HCT116 (cell line): ENCODE measurements around the gene LTBP1. TPM values are rescaled to one million over a fixed set of nuclear protein-coding genes. Genes with fewer than 3 reads are reported as not detected.

Experiments
- ATAC-seq: fragments of 200-7000 bp; cut with Tn5 transposase; 2 replicates; pipeline ENCODE4 v1.9.1; 2020; ENCODE audit warnings: mild to moderate bottlenecking, moderate library complexity
- BruUV-seq: library from RNA; stranded (reverse); fragments of 400-500 nt; replicated peaks from 2 replicates; lab custom pipeline; 2021; lab: Mats Ljungman, UMichigan
- CTCF ChIA-PET: fragments of 300-600 bp; sonication (Branson Sonifier 250); formaldehyde crosslinking; loops from one replicate; lab custom pipeline; 2021; ENCODE audit warnings: antibody characterized with exemption; lab: Charles Lee
- POLR2A ChIA-PET: fragments of 300-600, 350-600 bp; sonication (Branson Sonifier 250); formaldehyde crosslinking; loops from one replicate; lab custom pipeline; 2021; ENCODE audit warnings: antibody characterized with exemption; lab: Charles Lee
- RAD21 ChIA-PET, 2 experiments: fragments of 300-600 bp; sonication (Branson Sonifier 250); formaldehyde crosslinking; loops; one replicate each; lab custom pipeline; 2023; ENCODE audit warnings: low total read pairs in 2 of 2; ENCODE audit not compliant: uncharacterized antibody in 2 of 2, unreplicated experiment in 2 of 2, low non-redundant PET in 1 of 2; lab: Charles Lee
- DNase-seq: peaks from one replicate; pipeline ENCODE4 v3.0.0-alpha.2; 2010; ENCODE audit warnings: low read depth, low spot score
- H2AFZ ChIP-seq: fragments of 200-600 bp; shearing (Covaris generic), sonication (generic); 2 replicates; pipeline ENCODE4 v1.6.1; 2017; ENCODE audit warnings: low read depth, mixed run types, mixed read lengths, antibody characterized with exemption, low read length; ENCODE audit not compliant: poor library complexity, severe bottlenecking
- H3K27ac ChIP-seq: 2 replicates; pipeline ENCODE4 v1.5.1; 2012; ENCODE audit warnings: low read depth, low read length
- H3K27me3 ChIP-seq: fragments of 200-600 bp; sonication (generic); 2 replicates; pipeline ENCODE4 v1.6.1; 2016; ENCODE audit warnings: mixed run types, low read length, mixed read lengths; ENCODE audit not compliant: insufficient read depth
- H3K36me3 ChIP-seq, 2 experiments: fragments of 200-500 bp in 1 of 2; fragments of 200-600 bp in 1 of 2; sonication (Bioruptor generic) in 1 of 2; sonication (generic) in 1 of 2; 2 replicates each; pipeline versions ENCODE4 v1.5.1 to v1.6.1; 2014 to 2016; ENCODE audit warnings: low read length in 2 of 2, inconsistent platforms in 1 of 2, mixed read lengths in 1 of 2, mixed run types in 1 of 2; ENCODE audit not compliant: insufficient read depth in 2 of 2, control insufficient read depth in 1 of 2
- H3K4me1 ChIP-seq, 2 experiments: fragments of 200-600 bp in 1 of 2; sonication (generic) in 1 of 2; 2 replicates each; pipeline versions ENCODE4 v1.5.1 to v1.6.1; 2012 to 2017; ENCODE audit warnings: low read length in 2 of 2, inconsistent platforms in 1 of 2, mild to moderate bottlenecking in 1 of 2, mixed read lengths in 1 of 2, mixed run types in 1 of 2, moderate library complexity in 1 of 2; ENCODE audit not compliant: insufficient read depth in 2 of 2, control insufficient read depth in 1 of 2
- H3K4me2 ChIP-seq: fragments of 200-600 bp; sonication (generic); 2 replicates; pipeline ENCODE4 v1.6.1; 2017; ENCODE audit warnings: mixed run types, low read length, mixed read lengths
- H3K4me3 ChIP-seq, 2 experiments: fragments of 200-600 bp in 1 of 2; sonication (generic) in 1 of 2; replicated peaks in 1 of 2; 2 replicates each; pipeline ENCODE4 v1.5.1; 2011 to 2016; ENCODE audit warnings: low read length in 2 of 2, control low read depth in 1 of 2, low read depth in 1 of 2, mild to moderate bottlenecking in 1 of 2, mixed read lengths in 1 of 2, mixed run types in 1 of 2
- H3K79me2 ChIP-seq: fragments of 200-600 bp; sonication (generic); 2 replicates; pipeline ENCODE4 v1.6.1; 2017; ENCODE audit warnings: mild to moderate bottlenecking, mixed run types, low read length, moderate library complexity, mixed read lengths; ENCODE audit not compliant: insufficient read depth
- H3K9ac ChIP-seq: fragments of 200-600 bp; sonication (generic); 2 replicates; pipeline ENCODE4 v1.6.1; 2016; ENCODE audit warnings: low read length, mixed read lengths
- H3K9me2 ChIP-seq: fragments of 200-600 bp; sonication (generic), shearing (Covaris generic); 2 replicates; pipeline ENCODE4 v1.6.1; 2017; ENCODE audit warnings: mixed run types, mild to moderate bottlenecking, moderate library complexity; ENCODE audit not compliant: insufficient read depth
- H3K9me3 ChIP-seq, 2 experiments: fragments of 200-500 bp in 1 of 2; fragments of 200-600 bp in 1 of 2; sonication (Bioruptor generic) in 1 of 2; sonication (generic) in 1 of 2; 2 replicates each; pipeline ENCODE4 v1.6.1; 2014 to 2017; ENCODE audit warnings: low read length in 2 of 2, mixed read lengths in 2 of 2, inconsistent platforms in 1 of 2, low read depth in 1 of 2, mild to moderate bottlenecking in 1 of 2, mixed run types in 1 of 2, moderate library complexity in 1 of 2; ENCODE audit not compliant: control insufficient read depth in 1 of 2, insufficient read depth in 1 of 2
- H4K20me1 ChIP-seq: fragments of 200-600 bp; sonication (generic), shearing (Covaris generic); 2 replicates; pipeline ENCODE4 v1.6.1; 2017; ENCODE audit warnings: mixed run types, mild to moderate bottlenecking, moderate library complexity; ENCODE audit not compliant: insufficient read depth
- CBX3 ChIP-seq: IDR thresholded peaks from 2 replicates; pipeline ENCODE4 v1.6.1; 2012; ENCODE audit warnings: low read depth
- CEBPB ChIP-seq: IDR thresholded peaks from 2 replicates; pipeline ENCODE4 v1.6.1; 2012; ENCODE audit warnings: low read depth
- EGR1 ChIP-seq: IDR thresholded peaks from 2 replicates; pipeline ENCODE4 v1.6.1; 2012; ENCODE audit warnings: low read depth
- ELF1 ChIP-seq: IDR thresholded peaks from 2 replicates; pipeline ENCODE4 v1.6.1; 2012; ENCODE audit warnings: low read depth, borderline replicate concordance
- EZH2 ChIP-seq: fragments of 200-600 bp; sonication (generic); IDR thresholded peaks from 2 replicates; pipeline ENCODE4 v1.6.1; 2017; ENCODE audit warnings: antibody characterized with exemption, mixed run types
- EZH2phosphoT487 ChIP-seq: fragments of 200-600 bp; IDR thresholded peaks from 2 replicates; pipeline ENCODE4 v1.6.1; 2018; ENCODE audit warnings: antibody characterized with exemption, borderline replicate concordance
- FOSL1 ChIP-seq: IDR thresholded peaks from 2 replicates; pipeline ENCODE4 v1.6.1; 2012; ENCODE audit warnings: low read depth
- JUND ChIP-seq: IDR thresholded peaks from 2 replicates; pipeline ENCODE4 v1.6.1; 2012
- POLR2A ChIP-seq: IDR thresholded peaks from 2 replicates; pipeline ENCODE4 v1.7.0; 2011; ENCODE audit warnings: borderline replicate concordance; ENCODE audit not compliant: insufficient read depth, insufficient read length; ENCODE audit errors: extremely low read depth
- SIN3A ChIP-seq: IDR thresholded peaks from 2 replicates; pipeline ENCODE4 v1.6.1; 2012; ENCODE audit warnings: low read depth
- SP1 ChIP-seq: IDR thresholded peaks from 2 replicates; pipeline ENCODE4 v1.6.1; 2012; ENCODE audit warnings: low read depth
- TCF7L2 ChIP-seq: IDR thresholded peaks from 2 replicates; pipeline ENCODE4 v1.7.0; 2011; ENCODE audit warnings: borderline replicate concordance, inconsistent platforms; ENCODE audit not compliant: insufficient read depth, insufficient read length; ENCODE audit errors: extremely low read depth
- YY1 ChIP-seq: IDR thresholded peaks from 2 replicates; pipeline ENCODE4 v1.6.1; 2011; ENCODE audit warnings: low read length, low read depth, moderate library complexity, mild to moderate bottlenecking; ENCODE audit not compliant: insufficient replicate concordance; ENCODE audit errors: extremely low read depth
- intact Hi-C: fragments of 100-400 bp; cut with micrococcal nuclease; formaldehyde crosslinking; loops from 2 replicates; pipeline ENCODE4 v1.10.0; 2022
- total RNA-seq: library from RNA; stranded (reverse); gene quantifications from one replicate; pipeline ENCODE4 v1.2.1, GENCODE V29; 2021; ENCODE audit not compliant: unreplicated experiment
- TF ChIP-seq, protein P1 (sequence below), 3 experiments: fragments of 200-600 bp in 1 of 3; sonication (generic) in 1 of 3; IDR thresholded peaks in 2 of 3; conservative IDR thresholded peaks in 1 of 3; 2 replicates each; pipeline ENCODE4 v1.5.1; 2012 to 2017; ENCODE audit warnings: low read depth in 2 of 3, low read length in 2 of 3, antibody characterized with exemption in 1 of 3, borderline replicate concordance in 1 of 3, control low read depth in 1 of 3, mild to moderate bottlenecking in 1 of 3, mixed read lengths in 1 of 3, mixed run types in 1 of 3, moderate library complexity in 1 of 3; ENCODE audit not compliant: insufficient read depth in 1 of 3
- TF ChIP-seq, protein P2 (sequence below): IDR thresholded peaks from 2 replicates; pipeline ENCODE4 v1.6.1; 2012
- TF ChIP-seq, protein P3 (sequence below): IDR thresholded peaks from 2 replicates; pipeline ENCODE4 v1.6.1; 2011; ENCODE audit warnings: mild to moderate bottlenecking, low read length, moderate library complexity; ENCODE audit not compliant: insufficient replicate concordance; ENCODE audit errors: extremely low read depth

Gene LTBP1
- total RNA-seq, 1 experiment from 2014 or later = 5.1 TPM

DNA sequence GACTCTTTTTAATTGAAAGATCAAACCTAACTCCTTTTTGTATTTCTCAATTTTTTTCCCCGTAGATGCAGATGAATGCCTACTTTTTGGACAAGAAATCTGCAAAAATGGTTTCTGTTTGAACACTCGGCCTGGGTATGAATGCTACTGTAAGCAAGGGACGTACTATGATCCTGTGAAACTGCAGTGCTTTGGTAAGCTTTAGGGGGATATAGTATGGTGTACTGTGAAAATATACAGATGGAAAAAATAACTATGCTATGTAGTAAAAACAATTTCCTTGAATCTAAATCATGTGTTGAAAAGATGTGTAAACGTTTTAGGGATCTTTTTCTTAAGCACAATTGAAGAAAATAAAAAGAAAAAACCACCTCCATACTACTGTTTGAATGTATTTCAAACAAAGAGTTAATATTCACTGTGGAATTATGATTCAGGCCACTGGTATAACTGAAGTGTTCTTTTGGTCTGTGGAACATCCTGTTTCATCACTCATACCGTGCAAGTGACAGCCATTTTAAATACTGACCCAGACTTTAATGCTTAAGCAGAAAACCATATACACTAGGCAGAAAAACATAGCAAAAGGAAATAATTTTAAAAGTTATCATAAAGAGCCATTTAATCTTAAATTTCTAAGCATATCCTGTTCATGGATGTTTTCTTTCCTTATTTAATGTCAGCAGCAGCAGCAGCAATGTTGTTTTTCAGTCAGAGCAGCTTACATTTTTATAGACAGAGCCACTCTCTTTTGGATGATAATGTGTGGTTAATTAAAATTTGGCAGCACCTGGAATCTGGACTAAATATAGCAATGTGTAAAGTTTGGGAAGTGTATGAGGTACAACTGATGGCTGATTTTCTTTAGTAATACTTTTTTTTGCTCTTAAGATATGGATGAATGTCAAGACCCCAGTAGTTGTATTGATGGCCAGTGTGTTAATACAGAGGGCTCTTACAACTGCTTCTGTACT lies 416.9 kb downstream of the LTBP1 start:
- Histone ChIP-seq H3K4me3 (no peak overlapping the region), H3K36me3 (no peaks in the 10 kb centered on the region), H3K79me2 (no peaks in the 10 kb centered on the region), H2AFZ (no peak overlapping the region), H4K20me1 (no peaks in the 10 kb centered on the region), H3K27me3 (no peaks in the 10 kb centered on the region), H3K27ac (no peak overlapping the region), H3K9ac (no peak overlapping the region), H3K4me1 (no peaks in the 10 kb centered on the region), H3K4me2 (no peak overlapping the region), H3K9me2 (no peaks in the 10 kb centered on the region), H3K9me3 (no peaks in the 10 kb centered on the region)
- TF ChIP-seq YY1 = no peak
- TF ChIP-seq, protein P1, sequence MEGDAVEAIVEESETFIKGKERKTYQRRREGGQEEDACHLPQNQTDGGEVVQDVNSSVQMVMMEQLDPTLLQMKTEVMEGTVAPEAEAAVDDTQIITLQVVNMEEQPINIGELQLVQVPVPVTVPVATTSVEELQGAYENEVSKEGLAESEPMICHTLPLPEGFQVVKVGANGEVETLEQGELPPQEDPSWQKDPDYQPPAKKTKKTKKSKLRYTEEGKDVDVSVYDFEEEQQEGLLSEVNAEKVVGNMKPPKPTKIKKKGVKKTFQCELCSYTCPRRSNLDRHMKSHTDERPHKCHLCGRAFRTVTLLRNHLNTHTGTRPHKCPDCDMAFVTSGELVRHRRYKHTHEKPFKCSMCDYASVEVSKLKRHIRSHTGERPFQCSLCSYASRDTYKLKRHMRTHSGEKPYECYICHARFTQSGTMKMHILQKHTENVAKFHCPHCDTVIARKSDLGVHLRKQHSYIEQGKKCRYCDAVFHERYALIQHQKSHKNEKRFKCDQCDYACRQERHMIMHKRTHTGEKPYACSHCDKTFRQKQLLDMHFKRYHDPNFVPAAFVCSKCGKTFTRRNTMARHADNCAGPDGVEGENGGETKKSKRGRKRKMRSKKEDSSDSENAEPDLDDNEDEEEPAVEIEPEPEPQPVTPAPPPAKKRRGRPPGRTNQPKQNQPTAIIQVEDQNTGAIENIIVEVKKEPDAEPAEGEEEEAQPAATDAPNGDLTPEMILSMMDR (IDR thresholded peaks at IDR 0.05 in 2 of 3, conservative IDR thresholded peaks at IDR 0.05 in 1 of 3; ENCODE audit: borderline replicate concordance in 1 of 3, insufficient read depth in 1 of 3, low read depth in 2 of 3, low read length in 2 of 3) = no peak
- TF ChIP-seq FOSL1 = no peak
- TF ChIP-seq TCF7L2 = no peak
- no peak for TF ChIP-seq POLR2A
- no peak for TF ChIP-seq CEBPB
- no peak for TF ChIP-seq SIN3A
- no peak for TF ChIP-seq SP1
- no peak for TF ChIP-seq ELF1
- TF ChIP-seq, protein P2, sequence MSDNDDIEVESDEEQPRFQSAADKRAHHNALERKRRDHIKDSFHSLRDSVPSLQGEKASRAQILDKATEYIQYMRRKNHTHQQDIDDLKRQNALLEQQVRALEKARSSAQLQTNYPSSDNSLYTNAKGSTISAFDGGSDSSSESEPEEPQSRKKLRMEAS = no peak
- TF ChIP-seq EGR1 = no peak
- TF ChIP-seq JUND = no peak
- TF ChIP-seq CBX3 = no peak
- no peak for TF ChIP-seq EZH2phosphoT487
- TF ChIP-seq EZH2 = no peak
- TF ChIP-seq, protein P3, sequence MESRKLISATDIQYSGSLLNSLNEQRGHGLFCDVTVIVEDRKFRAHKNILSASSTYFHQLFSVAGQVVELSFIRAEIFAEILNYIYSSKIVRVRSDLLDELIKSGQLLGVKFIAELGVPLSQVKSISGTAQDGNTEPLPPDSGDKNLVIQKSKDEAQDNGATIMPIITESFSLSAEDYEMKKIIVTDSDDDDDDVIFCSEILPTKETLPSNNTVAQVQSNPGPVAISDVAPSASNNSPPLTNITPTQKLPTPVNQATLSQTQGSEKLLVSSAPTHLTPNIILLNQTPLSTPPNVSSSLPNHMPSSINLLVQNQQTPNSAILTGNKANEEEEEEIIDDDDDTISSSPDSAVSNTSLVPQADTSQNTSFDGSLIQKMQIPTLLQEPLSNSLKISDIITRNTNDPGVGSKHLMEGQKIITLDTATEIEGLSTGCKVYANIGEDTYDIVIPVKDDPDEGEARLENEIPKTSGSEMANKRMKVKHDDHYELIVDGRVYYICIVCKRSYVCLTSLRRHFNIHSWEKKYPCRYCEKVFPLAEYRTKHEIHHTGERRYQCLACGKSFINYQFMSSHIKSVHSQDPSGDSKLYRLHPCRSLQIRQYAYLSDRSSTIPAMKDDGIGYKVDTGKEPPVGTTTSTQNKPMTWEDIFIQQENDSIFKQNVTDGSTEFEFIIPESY = no peak
- CTCF ChIA-PET = no interaction called here
- POLR2A ChIA-PET = no interaction called here
- RAD21 ChIA-PET = no interaction called here
- ATAC-seq (no peak), DNase-seq (no peak)
- BruUV-seq = no TSS peak
- intact Hi-C loops = no loop called here
